ENCODE results near the gene CDH4. TPM values are rescaled to one million over a fixed set of nuclear protein-coding genes. Genes with fewer than 3 reads are reported as not detected.

Gene CDH4
- total RNA-seq, 1 donor from 2014 or later, result 12.1 TPM

GRCh38 chr20:61813791-61814190 is 561.7 kb downstream of the CDH4 start:
- Histone ChIP-seq H3K27me3 (ENCODE audit: control insufficient read depth, insufficient read depth, low read length) (no peaks in the 10 kb centered on the region), H3K4me3 (ENCODE audit: low read depth, low read length) (no peak overlapping the region), H3K36me3 (ENCODE audit: control insufficient read depth, insufficient read depth, low read length) (no peaks in the 10 kb centered on the region)
- FAIRE-seq (no peak), DNase-seq (ENCODE audit: low read depth) (no peak)
- no peak for TF ChIP-seq CTCF (IDR thresholded peaks at IDR 0.05; ENCODE audit: insufficient read depth, low read length, severe bottlenecking)

- DNase-seq (ENCODE audit: low read depth), result no peak
- Histone ChIP-seq H3K36me3 (ENCODE audit: control insufficient read depth, insufficient read depth, low read length) (no peaks in the 10 kb centered on the region), H3K4me3 (ENCODE audit: low read depth, low read length) (no peak overlapping the region), H3K27me3 (ENCODE audit: control insufficient read depth, insufficient read depth, low read length) (no peaks in the 10 kb centered on the region)
- TF ChIP-seq CTCF (IDR thresholded peaks at IDR 0.05; ENCODE audit: insufficient read depth, low read length, severe bottlenecking), result no peak
- no peak for FAIRE-seq
Observed at GRCh38 chr20:61814244-61814643, 562.2 kb downstream of the CDH4 start.

GRCh38 chr20:61814726-61815125 is 562.7 kb downstream of the CDH4 start:
- no peak overlapping the region for H3K4me3 ChIP-seq (ENCODE audit: low read depth, low read length)
- no peak for TF ChIP-seq CTCF (IDR thresholded peaks at IDR 0.05; ENCODE audit: insufficient read depth, low read length, severe bottlenecking)
- DNase-seq (ENCODE audit: low read depth) (no peak), FAIRE-seq (no peak)
- H3K27me3 ChIP-seq (ENCODE audit: control insufficient read depth, insufficient read depth, low read length), result no peaks in the 10 kb centered on the region
- no peaks in the 10 kb centered on the region for H3K36me3 ChIP-seq (ENCODE audit: control insufficient read depth, insufficient read depth, low read length)

- Histone ChIP-seq H3K4me3 (ENCODE audit: low read depth, low read length) (no peak overlapping the region), H3K27me3 (ENCODE audit: control insufficient read depth, insufficient read depth, low read length) (no peaks in the 10 kb centered on the region), H3K36me3 (ENCODE audit: control insufficient read depth, insufficient read depth, low read length) (no peaks in the 10 kb centered on the region)
- FAIRE-seq, result no peak
- no peak for DNase-seq (ENCODE audit: low read depth)
- TF ChIP-seq CTCF (IDR thresholded peaks at IDR 0.05; ENCODE audit: insufficient read depth, low read length, severe bottlenecking), result no peak
Observed at GRCh38 chr20:61815176-61815575, 563.1 kb downstream of the CDH4 start.

GRCh38 chr20:61815678-61816077 is 563.6 kb downstream of the CDH4 start:
- no peak for DNase-seq (ENCODE audit: low read depth)
- Histone ChIP-seq H3K27me3 (ENCODE audit: control insufficient read depth, insufficient read depth, low read length) (no peaks in the 10 kb centered on the region), H3K36me3 (ENCODE audit: control insufficient read depth, insufficient read depth, low read length) (no peaks in the 10 kb centered on the region), H3K4me3 (ENCODE audit: low read depth, low read length) (no peak overlapping the region)
- no peak for FAIRE-seq
- TF ChIP-seq CTCF (IDR thresholded peaks at IDR 0.05; ENCODE audit: insufficient read depth, low read length, severe bottlenecking), result no peak
